Activated CD8-positive, alpha-beta T cell treated with anti-CD3 and anti-CD28 coated beads for 36 hours (primary cell): ENCODE data around the gene TRMT2A. TPM values are rescaled to one million over a fixed set of nuclear protein-coding genes. Genes with fewer than 3 reads are reported as not detected.

ENCODE experiments used
- ATAC-seq: fragments of 200-7000 bp; cut with Tn5 transposase; one replicate; pipeline ENCODE4 v1.10.0; 2021; ENCODE audit warnings: mild to moderate bottlenecking, moderate library complexity
- CTCF ChIA-PET: fragments of 350-600 bp; sonication (Branson Sonifier 250); formaldehyde crosslinking; loops from one replicate; lab custom pipeline; 2021; ENCODE audit warnings: antibody characterized with exemption; lab: Charles Lee
- POLR2A ChIA-PET: fragments of 350-600 bp; sonication (Branson Sonifier 250); formaldehyde crosslinking; loops from one replicate; lab custom pipeline; 2021; ENCODE audit warnings: antibody characterized with exemption; lab: Charles Lee
- DNase-seq: peaks from one replicate; pipeline ENCODE4 v3.0.0-alpha.2; 2020
- H3K27ac Mint-ChIP-seq: one replicate; pipeline ENCODE4 v1.8.0; 2021; ENCODE audit warnings: mild to moderate bottlenecking, mixed read lengths
- H3K27me3 Mint-ChIP-seq: one replicate; pipeline ENCODE4 v1.8.0; 2021; ENCODE audit warnings: mixed read lengths
- H3K36me3 Mint-ChIP-seq: one replicate; pipeline ENCODE4 v1.8.0; 2021; ENCODE audit warnings: low read depth, mixed read lengths
- H3K4me1 Mint-ChIP-seq: one replicate; pipeline ENCODE4 v1.8.0; 2021; ENCODE audit warnings: low read depth, mixed read lengths
- H3K4me3 Mint-ChIP-seq: one replicate; pipeline ENCODE4 v1.8.0; 2021; ENCODE audit warnings: mild to moderate bottlenecking, moderate library complexity, mixed read lengths
- H3K9me3 Mint-ChIP-seq: one replicate; pipeline ENCODE4 v1.8.0; 2021; ENCODE audit warnings: mixed read lengths
- intact Hi-C: fragments of 100-400 bp; cut with micrococcal nuclease; formaldehyde crosslinking; loops from one replicate; pipeline ENCODE4 v1.10.0; 2022
- total RNA-seq, 2 experiments: library from RNA; stranded (reverse); gene quantifications; one replicate each; pipeline ENCODE4 v1.2.3, GENCODE V29; 2021
- TF ChIP-seq, protein P1 (sequence below): fragments of 200-600 bp; IDR thresholded peaks from one replicate; pipeline ENCODE4 v1.8.0; 2022; ENCODE audit warnings: antibody characterized with exemption, mild to moderate bottlenecking

Gene TRMT2A, protein sequence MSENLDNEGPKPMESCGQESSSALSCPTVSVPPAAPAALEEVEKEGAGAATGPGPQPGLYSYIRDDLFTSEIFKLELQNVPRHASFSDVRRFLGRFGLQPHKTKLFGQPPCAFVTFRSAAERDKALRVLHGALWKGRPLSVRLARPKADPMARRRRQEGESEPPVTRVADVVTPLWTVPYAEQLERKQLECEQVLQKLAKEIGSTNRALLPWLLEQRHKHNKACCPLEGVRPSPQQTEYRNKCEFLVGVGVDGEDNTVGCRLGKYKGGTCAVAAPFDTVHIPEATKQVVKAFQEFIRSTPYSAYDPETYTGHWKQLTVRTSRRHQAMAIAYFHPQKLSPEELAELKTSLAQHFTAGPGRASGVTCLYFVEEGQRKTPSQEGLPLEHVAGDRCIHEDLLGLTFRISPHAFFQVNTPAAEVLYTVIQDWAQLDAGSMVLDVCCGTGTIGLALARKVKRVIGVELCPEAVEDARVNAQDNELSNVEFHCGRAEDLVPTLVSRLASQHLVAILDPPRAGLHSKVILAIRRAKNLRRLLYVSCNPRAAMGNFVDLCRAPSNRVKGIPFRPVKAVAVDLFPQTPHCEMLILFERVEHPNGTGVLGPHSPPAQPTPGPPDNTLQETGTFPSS
- total RNA-seq = 100 to 1,000 TPM; 101 to 105 TPM

DNA sequence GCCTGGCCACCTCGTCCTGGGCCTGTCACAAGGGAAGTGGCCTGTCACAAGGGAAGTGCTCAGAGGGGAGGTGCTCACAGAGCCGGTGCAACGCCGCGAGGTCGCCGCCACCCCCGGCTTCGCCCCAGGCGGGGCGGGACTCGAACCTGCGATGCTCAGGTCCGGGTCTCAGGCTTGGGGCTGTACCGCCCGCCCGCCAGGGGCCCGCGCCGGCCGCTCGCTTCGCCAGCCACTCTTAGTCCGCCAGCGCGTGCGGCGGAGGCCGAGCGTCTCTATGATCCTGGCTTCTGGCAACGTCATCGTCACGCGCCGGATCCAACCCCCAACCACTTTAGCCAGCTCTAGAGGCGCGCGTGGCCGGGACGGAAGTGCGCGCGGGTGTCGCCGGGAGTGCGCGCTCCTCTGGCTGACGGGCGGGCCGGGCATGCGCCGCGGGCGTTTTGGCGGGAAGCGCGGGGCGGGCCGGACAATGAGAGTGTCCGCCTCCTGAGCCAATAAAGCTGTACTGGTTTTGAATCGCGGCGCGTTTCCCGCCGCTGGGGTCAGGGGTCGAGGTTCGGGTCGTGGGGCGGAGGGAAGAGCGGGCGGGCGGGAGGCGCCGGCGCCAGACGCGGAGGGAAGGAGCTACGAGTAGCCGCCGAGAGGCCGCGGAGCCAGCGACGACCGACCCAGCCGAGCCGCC lies at the start of gene TRMT2A:
Gene TRMT2A (minus strand): TSS at position 276 of the 682 bp plus-strand sequence. CDS start 320 bp downstream, outside the sequence.
- H3K4me3 Mint-ChIP-seq = peak within 1 kb of the TSS; percentile 97
- peak; percentile 99 for DNase-seq
- ChIA-PET POLR2A (interaction anchor here (0.8 to 6.8 kb wide), 22 partner anchors 9 to 205 kb away, joined by 3 to 111 read pairs (median 5); partner anchors contain the start of genes COMT, TANGO2, TXNRD2 and ZDHHC8), CTCF (interaction anchor here (0.6 to 1.5 kb wide), 5 partner anchors 8 to 94 kb away, joined by 3 to 4 read pairs (median 3); no protein-coding TSS in a partner anchor)
- ATAC-seq = peak; percentile 85
- intact Hi-C loops = loop anchor here (2.0 to 5.0 kb wide), 2 partner anchors 16 to 35 kb away; partner anchors contain the start of gene DGCR8
- TF ChIP-seq, protein P1, sequence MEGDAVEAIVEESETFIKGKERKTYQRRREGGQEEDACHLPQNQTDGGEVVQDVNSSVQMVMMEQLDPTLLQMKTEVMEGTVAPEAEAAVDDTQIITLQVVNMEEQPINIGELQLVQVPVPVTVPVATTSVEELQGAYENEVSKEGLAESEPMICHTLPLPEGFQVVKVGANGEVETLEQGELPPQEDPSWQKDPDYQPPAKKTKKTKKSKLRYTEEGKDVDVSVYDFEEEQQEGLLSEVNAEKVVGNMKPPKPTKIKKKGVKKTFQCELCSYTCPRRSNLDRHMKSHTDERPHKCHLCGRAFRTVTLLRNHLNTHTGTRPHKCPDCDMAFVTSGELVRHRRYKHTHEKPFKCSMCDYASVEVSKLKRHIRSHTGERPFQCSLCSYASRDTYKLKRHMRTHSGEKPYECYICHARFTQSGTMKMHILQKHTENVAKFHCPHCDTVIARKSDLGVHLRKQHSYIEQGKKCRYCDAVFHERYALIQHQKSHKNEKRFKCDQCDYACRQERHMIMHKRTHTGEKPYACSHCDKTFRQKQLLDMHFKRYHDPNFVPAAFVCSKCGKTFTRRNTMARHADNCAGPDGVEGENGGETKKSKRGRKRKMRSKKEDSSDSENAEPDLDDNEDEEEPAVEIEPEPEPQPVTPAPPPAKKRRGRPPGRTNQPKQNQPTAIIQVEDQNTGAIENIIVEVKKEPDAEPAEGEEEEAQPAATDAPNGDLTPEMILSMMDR = no peak
- no peaks in the 10 kb centered on the region for H3K27me3 Mint-ChIP-seq
- H3K36me3 Mint-ChIP-seq = peaks cover 70% of the 10 kb centered on the region
- peak within 1 kb of the TSS; percentile 96 for H3K27ac Mint-ChIP-seq
- peaks cover 63% of the 10 kb centered on the region for H3K4me1 Mint-ChIP-seq
- H3K9me3 Mint-ChIP-seq = no peaks in the 10 kb centered on the region

DNA sequence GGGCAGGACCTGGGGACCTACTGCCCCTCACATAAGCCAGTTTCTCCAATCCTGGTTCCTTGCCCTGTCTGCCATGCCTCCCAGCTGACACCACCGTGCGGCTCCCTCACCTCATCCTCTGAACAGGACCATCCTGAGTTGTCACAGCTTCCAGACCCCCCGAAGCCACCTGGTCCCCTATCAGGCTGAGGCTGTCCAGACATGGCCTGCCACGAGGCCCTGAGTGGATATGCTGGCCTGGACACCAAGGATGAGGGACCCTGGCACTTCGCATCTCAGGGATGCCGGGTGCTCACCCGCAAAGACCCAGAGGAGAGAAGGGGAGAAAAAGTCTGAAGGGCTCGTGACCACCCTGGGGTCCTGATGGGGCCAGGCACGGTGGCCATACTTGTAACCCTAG lies 49.7 kb upstream of the TRMT2A start:
- DNase-seq (no peak), ATAC-seq (no peak)
- Mint-ChIP-seq H3K27ac (no peak overlapping the region), H3K36me3 (peaks cover 2% of the 10 kb centered on the region), H3K9me3 (peaks cover 5% of the 10 kb centered on the region), H3K27me3 (no peaks in the 10 kb centered on the region), H3K4me1 (no peaks in the 10 kb centered on the region), H3K4me3 (no peak overlapping the region)
- intact Hi-C loops = no loop called here
- TF ChIP-seq, protein P1 = no peak
- ChIA-PET POLR2A (no interaction called here), CTCF (no interaction called here)

DNA sequence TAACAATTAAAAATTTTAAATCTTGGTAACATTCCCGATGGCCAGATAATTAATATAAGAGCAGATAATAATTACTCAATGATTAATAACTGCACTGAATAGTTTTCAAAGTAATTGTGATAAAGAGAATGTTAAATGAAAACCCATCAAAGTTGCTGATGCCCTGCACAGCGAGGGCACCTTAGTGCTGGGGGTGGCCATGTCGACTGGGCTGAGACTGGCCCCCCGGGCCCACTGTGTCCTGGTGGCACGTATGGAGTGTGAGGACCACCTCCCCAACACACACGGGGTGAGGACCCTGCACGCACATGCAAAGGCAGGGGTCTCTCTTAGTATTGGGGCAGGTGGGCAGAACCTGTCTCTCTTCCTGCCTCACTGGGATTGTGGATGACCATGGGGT lies 48.9 kb upstream of the TRMT2A start:
- no peak overlapping the region for H3K27ac Mint-ChIP-seq
- DNase-seq (no peak), ATAC-seq (no peak)
- no peaks in the 10 kb centered on the region for H3K27me3 Mint-ChIP-seq
- H3K4me1 Mint-ChIP-seq = no peaks in the 10 kb centered on the region
- no peak overlapping the region for H3K4me3 Mint-ChIP-seq
- ChIA-PET CTCF (no interaction called here), POLR2A (no interaction called here)
- TF ChIP-seq, protein P1 = no peak
- H3K36me3 Mint-ChIP-seq = peaks cover 2% of the 10 kb centered on the region
- intact Hi-C loops = no loop called here
- H3K9me3 Mint-ChIP-seq = peaks cover 5% of the 10 kb centered on the region

DNA sequence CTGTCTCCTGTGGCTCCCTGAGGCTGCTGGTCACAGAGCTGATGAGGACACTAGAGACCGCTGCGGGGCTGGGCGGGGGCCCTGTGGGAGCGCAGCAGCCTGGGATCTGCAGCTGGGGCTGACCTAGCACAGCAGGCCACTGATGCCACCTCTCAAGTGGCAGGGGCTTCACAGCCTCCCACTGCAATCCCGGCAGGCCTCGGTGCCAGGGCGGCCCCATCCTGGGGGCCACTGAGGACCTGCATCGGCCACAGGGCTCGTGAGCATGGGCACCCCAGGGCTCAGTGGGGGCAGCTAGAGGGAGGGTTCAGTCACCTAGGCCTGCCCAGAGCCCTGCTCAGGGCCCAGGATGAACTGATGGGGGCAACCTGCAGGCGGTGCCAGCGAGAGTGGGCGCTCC lies 48.4 kb upstream of the TRMT2A start:
- POLR2A ChIA-PET = no interaction called here
- no peak for ATAC-seq
- peaks cover 5% of the 10 kb centered on the region for H3K9me3 Mint-ChIP-seq
- no peaks in the 10 kb centered on the region for H3K27me3 Mint-ChIP-seq
- no peaks in the 10 kb centered on the region for H3K4me1 Mint-ChIP-seq
- no peak overlapping the region for H3K4me3 Mint-ChIP-seq
- peaks cover 2% of the 10 kb centered on the region for H3K36me3 Mint-ChIP-seq
- TF ChIP-seq, protein P1 = no peak
- CTCF ChIA-PET = no interaction called here
- no peak for DNase-seq
- intact Hi-C loops = no loop called here
- H3K27ac Mint-ChIP-seq = no peak overlapping the region
